Gastrocnemius medialis (tissue), 4 donors: ENCODE results near the gene PLPP4.

ENCODE experiments used
- CTCF ChIP-seq, 5 experiments: fragments of 450-650 bp in 3 of 5; fragments of 200-600 bp in 2 of 5; sonication (generic) in 2 of 5; IDR thresholded peaks in 4 of 5; conservative IDR thresholded peaks in 1 of 5; 1 replicate in 4 of 5; 2 replicates in 1 of 5; pipeline ENCODE4 v1.5.1; 2016 to 2019; ENCODE audit warnings: antibody characterized with exemption in 5 of 5, mild to moderate bottlenecking in 3 of 5, moderate library complexity in 3 of 5
- POLR2A ChIP-seq, 2 donors: fragments of 450-650 bp; IDR thresholded peaks; one replicate each; pipeline ENCODE4 v1.6.1; 2017; ENCODE audit warnings: antibody characterized with exemption in 2 of 2, mild to moderate bottlenecking in 2 of 2, moderate library complexity in 2 of 2

DNA sequence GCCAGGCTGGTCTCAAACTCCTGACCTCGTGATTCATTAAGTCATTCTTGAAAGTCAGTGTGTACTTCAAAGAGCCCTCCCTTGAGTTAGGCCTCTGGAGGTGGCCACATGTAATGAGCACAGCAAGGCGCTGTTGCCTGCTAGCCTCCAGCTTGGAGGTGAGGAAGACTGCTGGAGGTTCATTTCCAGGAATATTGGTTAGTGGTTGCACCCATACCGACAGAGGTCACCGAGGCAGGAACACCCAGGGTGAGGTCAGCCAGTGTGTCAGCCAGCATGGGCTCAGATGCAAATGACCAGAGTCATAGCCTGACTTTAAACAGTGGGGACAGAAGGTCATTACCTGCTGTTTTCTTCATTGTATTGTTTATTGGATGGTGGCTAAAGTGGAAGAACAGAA, 85.0 kb downstream of the PLPP4 start:
- TF ChIP-seq CTCF (IDR thresholded peaks at IDR 0.05 in 4 of 5, conservative IDR thresholded peaks at IDR 0.05 in 1 of 5) = no peak
- TF ChIP-seq POLR2A (IDR thresholded peaks at IDR 0.05) = no peak
